ENCODE measurements around the gene HINT3. TPM values are rescaled to one million over a fixed set of nuclear protein-coding genes. Genes with fewer than 3 reads are reported as not detected.
A peak's percentile ranks its signal among the peaks of the same experiment; 100 is the strongest.

The HINT3 gene
- total RNA-seq, 1 experiment from 2014 or later = 11.7 TPM

DNA sequence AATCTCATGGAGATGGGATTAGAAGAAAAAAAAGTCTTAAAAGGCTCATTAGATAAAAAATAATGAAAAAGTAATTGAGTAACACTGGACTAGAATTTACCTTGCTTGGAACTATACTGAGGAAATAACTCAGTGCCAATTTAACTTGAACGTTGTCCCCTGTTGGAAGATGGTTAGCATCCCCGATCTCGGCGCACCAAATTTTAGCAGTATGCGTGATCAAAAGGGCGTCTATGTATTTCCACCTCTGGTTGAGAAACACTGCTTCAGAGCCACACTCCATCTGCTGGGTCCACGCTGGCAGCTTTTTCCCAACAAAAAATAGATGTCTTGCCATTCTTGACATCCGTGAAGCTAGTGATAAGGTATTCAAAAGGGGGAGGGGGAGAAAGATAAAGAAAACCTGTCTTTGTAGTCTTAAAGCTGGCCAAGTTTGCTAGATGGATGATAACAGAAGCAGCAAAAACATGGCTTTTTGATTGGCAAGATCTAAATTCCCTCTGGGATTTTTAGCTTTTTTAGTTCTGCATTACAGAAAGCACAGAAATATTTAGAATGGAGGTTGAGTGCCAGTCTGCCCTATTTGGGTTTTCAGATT, 6.4 kb downstream of the HINT3 start:
- no peak overlapping the region for H4K5ac ChIP-seq (ENCODE audit: insufficient read length, low read depth, low read length)
- no peak overlapping the region for H2BK15ac ChIP-seq (ENCODE audit: low read depth, low read length)
- no peaks in the 10 kb centered on the region for H3K9me3 ChIP-seq (ENCODE audit: control insufficient read depth, low read depth, low read length)
- no peak overlapping the region for H3K4me2 ChIP-seq (ENCODE audit: insufficient read depth, insufficient read length, low read length)
- DNase-seq = no peak
- no peak overlapping the region for H2BK5ac ChIP-seq (ENCODE audit: insufficient read length, low read length)
- H3K23ac ChIP-seq (ENCODE audit: insufficient read length, low read depth, low read length) = no peak overlapping the region
- H2AFZ ChIP-seq (ENCODE audit: low read length) = no peak overlapping the region
- H3K4ac ChIP-seq (ENCODE audit: low read depth, low read length) = no peak overlapping the region
- no CpG with 5 or more reads among the region's 8 CpGs for WGBS (ENCODE audit: extremely low coverage, insufficient read length, low lambda C conversion rate)
- H3K56ac ChIP-seq (ENCODE audit: insufficient read length, low read depth, low read length) = no peak overlapping the region
- H4K20me1 ChIP-seq (ENCODE audit: control insufficient read depth, insufficient read depth, insufficient read length) = no peaks in the 10 kb centered on the region
- H2BK12ac ChIP-seq (ENCODE audit: insufficient read length, low read depth, low read length) = no peak overlapping the region
- H2BK120ac ChIP-seq (ENCODE audit: low read depth, low read length, poor library complexity, severe bottlenecking) = no peak overlapping the region
- H3K4me1 Mint-ChIP-seq = no peaks in the 10 kb centered on the region; a peak in 1 of 4 replicates
- peak overlapping the region in 1 of 2 experiments; percentile 48; a peak in 1 of 5 replicates for H3K4me3 Mint-ChIP-seq
- TF ChIP-seq, protein P1, sequence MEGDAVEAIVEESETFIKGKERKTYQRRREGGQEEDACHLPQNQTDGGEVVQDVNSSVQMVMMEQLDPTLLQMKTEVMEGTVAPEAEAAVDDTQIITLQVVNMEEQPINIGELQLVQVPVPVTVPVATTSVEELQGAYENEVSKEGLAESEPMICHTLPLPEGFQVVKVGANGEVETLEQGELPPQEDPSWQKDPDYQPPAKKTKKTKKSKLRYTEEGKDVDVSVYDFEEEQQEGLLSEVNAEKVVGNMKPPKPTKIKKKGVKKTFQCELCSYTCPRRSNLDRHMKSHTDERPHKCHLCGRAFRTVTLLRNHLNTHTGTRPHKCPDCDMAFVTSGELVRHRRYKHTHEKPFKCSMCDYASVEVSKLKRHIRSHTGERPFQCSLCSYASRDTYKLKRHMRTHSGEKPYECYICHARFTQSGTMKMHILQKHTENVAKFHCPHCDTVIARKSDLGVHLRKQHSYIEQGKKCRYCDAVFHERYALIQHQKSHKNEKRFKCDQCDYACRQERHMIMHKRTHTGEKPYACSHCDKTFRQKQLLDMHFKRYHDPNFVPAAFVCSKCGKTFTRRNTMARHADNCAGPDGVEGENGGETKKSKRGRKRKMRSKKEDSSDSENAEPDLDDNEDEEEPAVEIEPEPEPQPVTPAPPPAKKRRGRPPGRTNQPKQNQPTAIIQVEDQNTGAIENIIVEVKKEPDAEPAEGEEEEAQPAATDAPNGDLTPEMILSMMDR (conservative IDR thresholded peaks at IDR 0.05) = no peak
- H3K27me3 Mint-ChIP-seq (ENCODE audit: low read depth) = no peaks in the 10 kb centered on the region
- H3K79me1 ChIP-seq (ENCODE audit: insufficient read depth, low read depth, low read length, poor library complexity, severe bottlenecking) = no peaks in the 10 kb centered on the region
- no peak overlapping the region; a peak in 1 of 7 replicates for H3K27ac Mint-ChIP-seq
- H3K23me2 ChIP-seq (ENCODE audit: insufficient read length, low read depth, low read length, poor library complexity, severe bottlenecking) = no peaks in the 10 kb centered on the region
- no peak overlapping the region for H3K18ac ChIP-seq (ENCODE audit: insufficient read length, low read depth, low read length)
- H3K4me1 ChIP-seq (ENCODE audit: insufficient read depth, low read length) = 0 out of 2 replicates have a peak, but pooled peaks cover under 1% of the 10 kb centered on the region
- H2BK20ac ChIP-seq (ENCODE audit: low read depth, low read length, poor library complexity, severe bottlenecking) = no peak overlapping the region
- H4K91ac ChIP-seq (ENCODE audit: insufficient read length, low read depth, low read length) = no peak overlapping the region
- H3K9ac ChIP-seq (ENCODE audit: extremely low read depth, insufficient read length, low read length) = no peak overlapping the region
- H3K27ac ChIP-seq (ENCODE audit: insufficient read length, low read depth, low read length) = no peak overlapping the region
- no peak overlapping the region for H3K14ac ChIP-seq (ENCODE audit: insufficient read depth, low read length)
- H4K8ac ChIP-seq (replicated peaks; ENCODE audit: insufficient read length, low read depth, low read length) = no peak overlapping the region
- H3K9me3 Mint-ChIP-seq = no peaks in the 10 kb centered on the region
- peaks cover under 1 to 4% (median 2%) of the 10 kb centered on the region in 3 experiments; a peak in 3 of 7 replicates for H3K36me3 Mint-ChIP-seq (ENCODE audit: insufficient read depth in 1 of 3, low read depth in 3 of 3)
- no peaks in the 10 kb centered on the region for H3K27me3 ChIP-seq (ENCODE audit: insufficient read depth, low read length)
- H2AK5ac ChIP-seq (ENCODE audit: insufficient read length, low read length) = no peak overlapping the region
- H3T11ph ChIP-seq (ENCODE audit: low read length) = no peak overlapping the region
- H3K79me2 ChIP-seq (ENCODE audit: insufficient read depth, low read length) = no peaks in the 10 kb centered on the region

All from H9 (cell line).